G401.6 (cell line): ENCODE results near the gene OLFML1.

Experiments
- FAIRE-seq: peaks from 2 replicates; lab custom pipeline; 2012; peaks lifted over from hg19 to GRCh38; lab: Jason Lieb, UNC

Gene OLFML1

GRCh38 chr11:7533199-7534041, 48.1 kb downstream of the OLFML1 start:
- no peak for FAIRE-seq

- no peak for FAIRE-seq
Observed at GRCh38 chr11:7534042-7534378, 48.7 kb downstream of the OLFML1 start.

DNA sequence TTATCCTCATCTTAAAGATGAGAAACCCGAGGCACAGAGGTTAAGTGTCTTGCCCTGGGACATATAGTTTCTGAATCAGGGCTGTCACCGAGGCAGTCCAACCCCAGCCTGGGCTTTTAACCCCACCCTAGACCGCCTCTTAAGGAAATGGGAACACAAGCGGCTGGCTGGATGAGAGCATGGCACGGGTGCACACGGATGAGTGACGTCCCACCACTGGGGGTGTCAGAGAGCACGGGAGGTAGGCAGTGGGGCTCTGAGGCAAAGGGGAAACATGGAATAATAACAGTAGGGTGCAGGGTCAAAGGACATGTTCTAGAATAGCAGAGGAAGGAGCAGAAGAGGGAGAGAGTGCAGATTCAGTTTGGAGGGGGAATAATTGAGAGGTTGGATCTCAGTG, 50.8 kb downstream of the OLFML1 start:
- no peak for FAIRE-seq

- no peak for FAIRE-seq
Observed at GRCh38 chr11:7537265-7537664, 52.0 kb downstream of the OLFML1 start.

DNA sequence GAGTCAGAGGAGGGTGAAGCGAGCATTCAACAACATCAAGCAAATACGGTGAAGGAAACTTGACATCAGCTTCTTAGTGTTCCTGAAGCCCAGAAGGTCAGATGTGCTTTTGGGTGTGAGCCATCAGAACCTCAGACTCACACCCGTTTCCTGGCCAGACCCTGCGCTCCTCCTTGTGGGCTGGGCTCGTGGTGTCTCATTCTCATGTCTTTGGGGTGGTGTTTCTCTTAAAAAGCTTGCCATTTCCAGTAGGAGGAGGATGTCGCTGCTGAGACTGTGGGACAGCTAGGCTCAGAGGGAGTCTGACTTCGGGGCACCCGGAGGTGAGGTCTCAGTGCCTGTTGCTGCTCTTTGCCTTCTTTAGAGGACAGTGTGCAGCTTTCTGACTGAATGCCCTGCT, 52.7 kb downstream of the OLFML1 start:
- no peak for FAIRE-seq

- FAIRE-seq: no peak
Observed at GRCh38 chr11:7538466-7539454, 53.5 kb downstream of the OLFML1 start.

GRCh38 chr11:7540830-7541555, 55.7 kb downstream of the OLFML1 start:
- no peak for FAIRE-seq

DNA sequence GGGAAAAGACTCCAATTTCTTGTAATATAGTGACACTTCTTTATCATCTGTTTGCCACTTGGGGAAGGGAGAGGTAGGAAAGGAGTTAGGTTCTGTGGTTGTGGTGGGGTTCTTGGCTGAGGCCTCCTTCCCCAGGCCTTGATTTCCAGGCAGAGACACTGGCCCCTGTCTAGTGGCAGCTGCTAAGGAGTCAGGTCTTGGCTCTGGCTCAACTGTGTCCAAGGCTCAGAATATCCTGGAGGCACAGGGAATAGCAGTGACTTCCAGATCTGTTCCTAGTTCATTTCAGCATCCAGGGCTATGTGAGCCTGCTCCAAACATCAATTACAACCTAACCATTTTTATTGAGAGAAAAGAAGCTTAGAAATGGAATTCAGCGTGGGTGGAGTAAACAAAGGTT, 58.0 kb downstream of the OLFML1 start:
- FAIRE-seq: no peak

GRCh38 chr11:7544021-7544420, 58.7 kb downstream of the OLFML1 start:
- FAIRE-seq: no peak

- FAIRE-seq: no peak
Observed at GRCh38 chr11:7545611-7546010, 60.3 kb downstream of the OLFML1 start.

DNA sequence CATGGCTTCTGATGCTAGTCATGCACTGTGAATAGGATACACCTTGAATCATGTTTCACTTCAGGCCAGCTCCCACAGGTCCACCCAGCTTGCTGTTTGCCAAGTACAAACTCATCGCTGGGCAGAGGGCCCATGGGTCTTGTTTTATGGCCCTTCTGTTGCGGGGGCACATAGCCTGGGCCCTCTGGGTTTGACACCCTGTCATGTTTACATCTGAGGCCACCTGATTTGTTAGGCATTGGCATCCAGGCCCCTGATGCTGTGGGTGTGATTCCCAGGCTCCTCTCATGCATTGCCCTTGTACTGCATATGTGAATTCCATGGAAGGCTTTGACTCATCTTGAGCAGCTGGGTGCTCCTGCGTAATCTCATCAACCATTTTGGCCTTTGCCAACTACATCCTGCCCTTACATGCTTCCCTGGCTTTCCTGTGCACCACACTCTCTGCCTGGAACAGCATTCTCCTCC, 61.1 kb downstream of the OLFML1 start:
- FAIRE-seq: no peak

DNA sequence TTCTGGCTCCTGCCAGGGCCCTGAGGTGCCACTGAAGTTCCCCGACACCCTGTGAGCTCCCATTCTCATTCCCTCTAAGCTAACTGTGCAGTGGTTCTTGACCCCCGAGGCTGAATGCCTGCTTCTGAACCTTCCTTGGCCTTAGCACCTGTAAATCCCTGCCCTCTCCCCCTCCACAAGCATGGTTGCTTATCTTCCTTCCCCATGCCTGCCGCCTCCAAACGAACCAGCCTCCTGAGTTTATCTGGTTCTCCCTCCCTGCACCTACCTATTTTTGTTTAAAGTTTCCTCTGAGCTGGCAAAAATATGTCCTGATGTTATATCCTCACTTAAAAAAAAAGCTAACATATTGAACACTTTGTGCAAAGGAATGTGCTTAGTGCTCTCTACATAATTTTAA, 62.4 kb downstream of the OLFML1 start:
- no peak for FAIRE-seq

- FAIRE-seq: no peak
Observed at GRCh38 chr11:7548659-7549274, 63.5 kb downstream of the OLFML1 start.

DNA sequence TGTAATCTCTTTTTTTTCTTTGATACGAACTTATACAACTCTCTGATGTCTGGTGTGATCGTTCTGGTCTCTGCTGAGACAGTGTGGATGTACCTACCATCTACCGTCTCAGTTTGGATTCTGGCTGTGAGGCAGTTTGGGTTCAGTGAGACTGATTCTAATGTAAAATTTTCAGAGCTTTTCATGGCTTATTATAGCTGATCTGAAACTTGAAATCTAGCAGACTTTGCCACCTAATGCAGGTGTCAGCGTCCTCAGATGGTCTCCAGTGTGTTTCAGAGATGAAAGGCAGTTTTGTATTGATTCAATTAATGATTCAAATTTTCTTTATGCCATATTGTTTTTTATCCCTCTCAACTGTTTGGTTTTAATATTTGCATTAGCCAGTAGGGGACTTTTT, 64.4 kb downstream of the OLFML1 start:
- no peak for FAIRE-seq

- no peak for FAIRE-seq
Observed at GRCh38 chr11:7551571-7551970, 66.3 kb downstream of the OLFML1 start.

DNA sequence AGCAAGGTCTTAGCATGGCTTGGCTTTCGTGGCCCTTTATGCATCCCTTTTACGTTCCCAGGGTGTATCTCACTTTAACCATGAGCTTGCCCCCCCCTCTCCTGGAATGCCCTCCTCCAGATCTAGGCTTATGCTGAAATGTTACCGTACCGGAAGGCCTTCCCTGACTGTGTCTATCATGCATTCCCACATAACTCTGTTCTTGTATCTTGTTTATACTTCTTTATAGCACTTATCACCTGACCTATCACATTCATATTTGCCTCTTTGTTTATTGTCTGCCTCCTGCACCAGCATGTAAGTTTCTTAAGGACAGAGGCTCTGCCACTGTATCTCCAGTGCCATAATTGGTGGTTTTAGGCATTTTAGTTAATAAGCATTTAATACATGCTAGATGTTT, 67.4 kb downstream of the OLFML1 start:
- FAIRE-seq: no peak

GRCh38 chr11:7555052-7555699, 69.9 kb downstream of the OLFML1 start:
- no peak for FAIRE-seq

GRCh38 chr11:7558046-7558445, 72.7 kb downstream of the OLFML1 start:
- FAIRE-seq: no peak

DNA sequence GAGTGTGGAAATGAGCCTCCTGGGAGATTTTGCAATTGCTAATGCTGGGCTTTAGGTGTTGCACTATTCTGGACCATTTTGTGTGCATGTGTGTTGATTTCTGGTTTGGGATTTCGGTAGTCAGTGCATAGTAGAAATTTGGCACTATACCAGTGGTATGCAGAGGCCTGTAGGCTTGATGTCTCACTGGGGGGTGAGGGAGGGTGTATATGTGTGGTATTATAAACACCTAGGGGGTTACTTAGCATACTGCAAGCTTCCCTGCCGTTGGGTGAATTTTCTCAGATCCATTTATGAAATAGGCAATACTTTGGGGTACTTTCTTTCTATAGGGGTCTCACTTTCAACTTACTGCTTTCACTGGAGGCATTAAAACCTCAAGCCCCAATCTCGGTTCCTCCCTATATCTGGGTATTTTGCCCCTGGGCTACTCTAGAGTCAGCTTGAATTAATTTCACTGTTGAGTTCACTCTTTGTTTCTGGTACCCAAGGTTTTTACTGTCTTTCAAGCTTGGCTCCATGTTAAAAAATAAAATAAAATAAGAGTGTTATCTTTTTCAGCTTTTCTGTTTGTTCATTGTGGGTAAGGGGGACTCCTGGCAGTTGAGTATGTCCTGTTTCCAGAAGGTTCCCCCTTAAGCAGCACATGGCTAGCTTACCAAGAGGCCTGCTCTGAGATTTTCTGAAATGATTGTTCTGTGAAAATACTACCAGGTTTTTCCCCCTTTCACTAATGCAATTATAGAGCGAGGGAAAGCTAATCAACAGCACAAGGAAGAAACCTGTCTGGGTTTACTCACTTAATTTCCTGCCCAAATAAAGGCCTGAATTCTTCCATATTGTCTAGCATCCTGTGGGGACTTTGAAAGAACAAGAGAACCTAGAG, 74.3 kb downstream of the OLFML1 start:
- no peak for FAIRE-seq
